ENCODE data around the gene TNKS2.
"Not testable (repeated sequence)": the region's sequence is repeated elsewhere in the genome, so short reads cannot be mapped to it uniquely, and the experiment has no call there.

The TNKS2 gene

GRCh38 chr10:91797048-91797690 lies 1.1 kb upstream of the TNKS2 start:
- DNase-seq: no peak

- DNase-seq: peak; percentile 0
Measured at GRCh38 chr10:91798649-91799611, 704 bp downstream of the TNKS2 start.

- no peak for DNase-seq
Measured at GRCh38 chr10:91799612-91799975, 1.4 kb downstream of the TNKS2 start.

- DNase-seq: no peak
Measured at GRCh38 chr10:91800182-91800581, 2.0 kb downstream of the TNKS2 start.

GRCh38 chr10:91800756-91801155 lies 2.5 kb downstream of the TNKS2 start:
- DNase-seq: no peak

- DNase-seq: no peak
Measured at GRCh38 chr10:91803386-91804125, 5.3 kb downstream of the TNKS2 start.

GRCh38 chr10:91804126-91804510 lies 5.9 kb downstream of the TNKS2 start:
- DNase-seq: no peak

- no peak for DNase-seq
Measured at GRCh38 chr10:91805110-91805838, 7.0 kb downstream of the TNKS2 start.

GRCh38 chr10:91807264-91807663 lies 9.0 kb downstream of the TNKS2 start:
- DNase-seq: not testable (repeated sequence)

GRCh38 chr10:91813251-91813650 lies 15.0 kb downstream of the TNKS2 start:
- no peak for DNase-seq

- no peak for DNase-seq
Measured at GRCh38 chr10:91816981-91817380, 18.8 kb downstream of the TNKS2 start.

- no peak for DNase-seq
Measured at GRCh38 chr10:91820144-91820543, 21.9 kb downstream of the TNKS2 start.

- no peak for DNase-seq
Measured at GRCh38 chr10:91824076-91824475, 25.9 kb downstream of the TNKS2 start.

- DNase-seq: no peak
Measured at GRCh38 chr10:91829268-91829667, 31.0 kb downstream of the TNKS2 start.

GRCh38 chr10:91838199-91838598 lies 40.0 kb downstream of the TNKS2 start:
- DNase-seq: peak; percentile 67

GRCh38 chr10:91843083-91843482 lies 44.9 kb downstream of the TNKS2 start:
- no peak for DNase-seq

GRCh38 chr10:91856637-91857036 lies 58.4 kb downstream of the TNKS2 start:
- no peak for DNase-seq

GRCh38 chr10:91860885-91861284 lies 62.7 kb downstream of the TNKS2 start:
- no peak for DNase-seq

- DNase-seq: no peak
Measured at GRCh38 chr10:91864099-91864498, 65.9 kb downstream of the TNKS2 start.

- no peak for DNase-seq
Measured at GRCh38 chr10:91864744-91865143, 66.5 kb downstream of the TNKS2 start.

GRCh38 chr10:91865562-91866081 lies 67.4 kb downstream of the TNKS2 start:
- DNase-seq: no peak

- no peak for DNase-seq
Measured at GRCh38 chr10:91875156-91875555, 76.9 kb downstream of the TNKS2 start.

GRCh38 chr10:91875779-91876178 lies 77.6 kb downstream of the TNKS2 start:
- DNase-seq: no peak
